WI38 (cell line): ENCODE results near the gene XYLT1.

Experiments
- H3K4me3 ChIP-seq: 2 replicates; pipeline ENCODE4 v1.5.1; 2011; ENCODE audit warnings: low read depth, mild to moderate bottlenecking, control low read depth, low read length
- TF ChIP-seq, protein P1 (sequence below): IDR thresholded peaks from 2 replicates; pipeline ENCODE4 v1.5.1; 2012; ENCODE audit warnings: low read depth, mild to moderate bottlenecking, control low read depth, low read length

XYLT1 gene

DNA sequence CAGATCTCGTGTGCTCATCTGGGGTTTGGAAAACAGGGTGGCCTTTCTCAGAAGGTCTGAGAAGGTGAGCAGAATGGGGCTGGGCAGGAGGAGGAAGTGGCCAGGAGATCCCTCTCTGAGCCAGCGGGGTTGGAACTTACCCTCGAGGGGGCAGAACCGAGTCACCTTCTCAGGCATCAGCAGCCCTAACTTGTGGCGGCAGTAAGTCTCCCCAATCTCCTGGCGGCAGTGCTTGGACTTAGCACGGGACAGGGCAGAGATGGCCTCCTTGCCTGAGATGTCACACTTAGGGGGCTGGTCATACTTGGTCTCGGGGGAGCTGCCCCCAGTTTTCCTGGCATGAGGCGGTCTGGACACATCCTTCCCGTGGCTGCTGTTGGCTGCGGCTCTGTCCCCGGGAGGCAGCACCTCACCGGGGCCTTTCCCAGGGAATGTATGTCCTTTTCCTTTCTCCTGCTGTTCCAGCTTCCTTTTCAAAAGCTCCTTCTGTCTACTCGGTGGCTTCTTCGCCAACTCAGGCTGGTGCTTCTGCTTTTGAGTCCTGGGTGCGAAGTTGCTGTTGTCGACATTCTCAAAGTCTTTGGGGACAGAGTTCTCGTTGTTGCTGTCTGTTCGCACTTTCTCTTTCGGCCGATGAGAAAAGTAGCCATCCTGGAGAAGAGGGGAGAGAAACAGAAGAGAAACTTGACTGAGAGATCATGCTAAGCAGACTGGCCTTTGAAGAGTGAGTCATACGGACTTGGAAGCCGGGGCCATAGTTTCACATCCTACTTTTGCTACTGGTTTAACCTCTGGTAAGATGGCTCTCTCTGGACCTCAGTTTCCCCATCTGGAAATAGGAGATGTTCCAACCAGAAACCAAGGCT, 211.7 kb downstream of the XYLT1 start:
- TF ChIP-seq, protein P1, sequence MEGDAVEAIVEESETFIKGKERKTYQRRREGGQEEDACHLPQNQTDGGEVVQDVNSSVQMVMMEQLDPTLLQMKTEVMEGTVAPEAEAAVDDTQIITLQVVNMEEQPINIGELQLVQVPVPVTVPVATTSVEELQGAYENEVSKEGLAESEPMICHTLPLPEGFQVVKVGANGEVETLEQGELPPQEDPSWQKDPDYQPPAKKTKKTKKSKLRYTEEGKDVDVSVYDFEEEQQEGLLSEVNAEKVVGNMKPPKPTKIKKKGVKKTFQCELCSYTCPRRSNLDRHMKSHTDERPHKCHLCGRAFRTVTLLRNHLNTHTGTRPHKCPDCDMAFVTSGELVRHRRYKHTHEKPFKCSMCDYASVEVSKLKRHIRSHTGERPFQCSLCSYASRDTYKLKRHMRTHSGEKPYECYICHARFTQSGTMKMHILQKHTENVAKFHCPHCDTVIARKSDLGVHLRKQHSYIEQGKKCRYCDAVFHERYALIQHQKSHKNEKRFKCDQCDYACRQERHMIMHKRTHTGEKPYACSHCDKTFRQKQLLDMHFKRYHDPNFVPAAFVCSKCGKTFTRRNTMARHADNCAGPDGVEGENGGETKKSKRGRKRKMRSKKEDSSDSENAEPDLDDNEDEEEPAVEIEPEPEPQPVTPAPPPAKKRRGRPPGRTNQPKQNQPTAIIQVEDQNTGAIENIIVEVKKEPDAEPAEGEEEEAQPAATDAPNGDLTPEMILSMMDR, result no peak
- H3K4me3 ChIP-seq, result no peak overlapping the region

DNA sequence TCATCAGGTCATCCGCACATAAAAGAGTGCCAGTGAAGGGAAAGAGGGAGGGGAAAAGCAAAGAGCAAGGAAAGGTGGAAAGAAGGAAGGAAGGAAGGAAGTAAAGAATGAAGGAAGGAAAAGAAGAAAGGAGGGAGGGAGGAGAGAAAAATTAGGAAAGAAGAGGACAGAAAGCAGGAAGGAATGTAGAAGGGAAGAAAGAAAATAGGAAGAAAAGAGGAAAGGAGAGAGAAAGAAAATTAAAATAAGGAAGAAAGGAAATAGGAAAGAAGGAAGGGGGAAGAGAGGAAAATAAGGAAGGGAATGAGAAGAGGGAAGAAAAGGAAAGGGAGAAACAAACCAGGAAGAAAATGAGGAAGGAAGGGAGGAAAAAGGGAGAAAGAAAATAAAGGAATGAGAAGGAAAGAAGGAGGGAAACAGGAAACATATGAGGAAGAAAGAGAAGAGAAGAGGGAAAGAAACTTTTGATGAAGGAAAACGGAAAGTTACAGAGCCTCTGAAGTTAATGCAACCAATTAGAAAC, 212.6 kb downstream of the XYLT1 start:
- H3K4me3 ChIP-seq, result no peak overlapping the region
- TF ChIP-seq, protein P1, result no peak

DNA sequence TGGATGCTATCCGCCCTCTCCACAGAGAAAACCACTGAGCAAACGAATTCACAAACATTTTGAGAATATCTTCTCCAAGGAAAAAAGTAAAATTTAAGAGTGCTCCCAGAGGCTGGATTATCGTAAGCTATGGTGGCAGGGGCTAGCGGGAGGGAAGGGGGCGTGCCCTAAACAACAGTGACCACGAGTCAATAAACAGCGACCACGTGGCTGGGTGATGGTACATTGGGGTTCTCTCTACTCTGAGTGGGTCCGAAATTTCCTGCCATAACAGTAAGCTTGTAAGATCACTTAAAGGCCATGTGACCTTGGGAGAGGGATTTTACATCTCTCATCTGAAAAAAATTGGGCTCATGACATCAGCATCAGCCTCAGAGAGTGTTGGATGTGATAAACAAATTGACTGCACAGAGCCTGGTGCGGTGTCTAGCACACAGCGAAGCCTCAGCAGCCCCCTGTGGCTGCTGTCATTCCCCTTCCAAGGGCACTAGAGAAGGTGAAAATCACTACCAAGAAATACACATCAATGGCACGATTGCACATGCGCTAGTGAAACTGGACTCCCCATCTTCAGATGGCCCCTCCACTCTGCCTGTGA, 213.2 kb downstream of the XYLT1 start:
- TF ChIP-seq, protein P1, result no peak
- no peak overlapping the region for H3K4me3 ChIP-seq

DNA sequence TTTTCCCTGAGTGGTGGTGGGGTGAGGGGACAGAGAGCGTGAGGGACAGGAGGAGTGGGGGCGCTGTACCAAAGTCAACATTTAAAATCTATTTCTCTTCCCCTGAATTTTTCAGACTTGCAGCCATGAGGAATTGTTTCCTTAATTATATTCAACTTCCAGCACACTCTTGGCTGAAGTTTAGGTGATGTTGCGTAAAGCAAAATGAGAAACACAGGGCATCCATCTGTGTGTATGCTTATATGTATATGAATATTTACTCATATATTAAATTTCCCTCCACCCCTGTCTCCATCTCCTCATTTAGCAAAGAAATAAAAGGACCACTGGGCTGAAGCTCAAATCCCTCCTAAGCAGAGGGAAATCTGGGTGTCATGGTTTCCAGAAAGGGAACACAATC, 218.1 kb downstream of the XYLT1 start:
- H3K4me3 ChIP-seq, result no peak overlapping the region
- TF ChIP-seq, protein P1, result no peak

DNA sequence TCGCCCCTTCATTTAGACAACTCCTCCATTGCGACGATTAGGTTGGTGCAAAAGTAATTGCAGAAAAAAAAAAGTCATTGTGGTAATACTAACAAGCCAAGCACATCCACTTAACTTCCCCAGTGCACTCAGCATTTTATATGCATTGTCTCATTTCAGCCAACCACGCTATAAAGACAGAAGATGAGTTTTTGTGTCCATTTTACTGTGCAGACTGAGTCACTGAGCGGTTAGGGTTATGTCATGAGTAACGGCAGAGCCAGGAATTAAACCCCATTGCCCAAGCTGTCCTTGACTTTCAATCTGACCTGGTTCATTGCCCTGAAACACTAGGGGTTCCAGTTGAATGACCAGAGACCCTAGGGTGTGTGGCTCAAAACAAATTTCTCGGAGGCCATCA, 218.7 kb downstream of the XYLT1 start:
- TF ChIP-seq, protein P1, result no peak
- no peak overlapping the region for H3K4me3 ChIP-seq

DNA sequence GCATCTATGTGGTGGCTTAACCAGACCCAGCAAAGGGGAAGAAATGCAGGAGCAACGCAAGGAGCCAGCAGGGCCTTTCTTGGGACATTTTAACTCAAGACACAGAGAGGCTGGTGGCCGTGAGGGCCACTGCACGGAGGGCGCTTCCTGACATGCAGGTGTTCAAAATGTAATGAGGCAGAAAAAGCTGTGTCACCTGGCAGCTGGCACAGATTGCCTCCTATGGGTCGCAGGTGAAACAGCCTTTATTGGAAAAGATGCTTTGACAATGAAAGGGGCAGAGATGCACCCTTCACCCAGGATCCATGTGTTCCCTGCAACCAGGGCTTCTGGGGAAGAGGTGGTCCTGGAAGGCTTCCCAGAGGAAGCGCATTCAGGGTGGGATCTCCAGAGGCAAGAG, 219.3 kb downstream of the XYLT1 start:
- TF ChIP-seq, protein P1, result no peak
- no peak overlapping the region for H3K4me3 ChIP-seq

DNA sequence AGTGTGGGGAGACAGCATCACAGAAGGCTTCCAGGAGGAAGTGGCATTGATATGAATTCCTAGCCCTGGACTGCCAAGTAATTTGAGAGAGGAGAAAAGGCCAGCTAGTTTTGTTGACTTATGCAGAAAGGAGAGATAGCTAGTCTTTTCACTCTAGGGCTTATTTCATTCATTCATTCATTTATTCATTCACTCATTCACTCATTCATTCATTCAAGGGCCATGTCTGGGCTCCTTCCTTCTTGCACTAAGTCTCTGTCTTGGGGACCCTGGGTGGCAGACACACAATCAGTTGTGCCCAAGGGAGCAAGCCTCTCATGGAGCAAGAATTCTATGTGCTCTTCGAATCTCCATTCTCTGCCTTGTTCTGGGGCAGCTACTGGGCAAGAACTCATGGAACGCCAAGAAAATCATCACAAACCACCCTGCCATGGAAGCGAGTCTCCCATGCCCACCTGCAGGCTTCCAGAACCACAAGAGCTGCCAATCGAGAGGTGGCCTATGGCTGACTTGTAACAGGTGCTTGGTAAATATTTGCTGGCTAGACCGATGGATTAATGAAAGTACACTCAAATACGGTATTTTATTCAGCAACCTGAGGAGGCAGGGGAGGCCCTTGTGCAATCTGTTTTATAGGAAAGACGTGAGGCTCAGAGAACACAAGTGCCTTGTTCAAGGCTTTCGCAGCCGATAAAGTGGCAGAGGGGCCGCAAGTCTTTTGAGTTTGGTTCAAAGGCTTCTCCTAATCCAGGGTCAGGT, 223.6 kb downstream of the XYLT1 start:
- TF ChIP-seq, protein P1, result no peak
- no peak overlapping the region for H3K4me3 ChIP-seq
